SK-N-SH (cell line): Measurements from ENCODE around the gene NUP210L. TPM values are rescaled to one million over a fixed set of nuclear protein-coding genes. Genes with fewer than 3 reads are reported as not detected.

Source experiments
- CHD2 ChIP-seq: fragments of 150-350 bp; IDR thresholded peaks from 2 replicates; pipeline ENCODE4 v1.6.1; 2018; ENCODE audit warnings: low read length; ENCODE audit not compliant: partially characterized antibody
- ELF1 ChIP-seq: IDR thresholded peaks from 2 replicates; pipeline ENCODE4 v1.4.0; 2012
- EP300 ChIP-seq, 2 experiments: IDR thresholded peaks; 2 replicates each; pipeline versions ENCODE4 v1.4.0 to v1.6.1; 2012; ENCODE audit warnings: borderline replicate concordance in 1 of 2, low read depth in 1 of 2, low read length in 1 of 2
- FOXM1 ChIP-seq: IDR thresholded peaks from 2 replicates; pipeline ENCODE4 v1.4.0; 2012; ENCODE audit warnings: low read depth, mild to moderate bottlenecking
- GATA2 ChIP-seq: sonication (generic); formaldehyde crosslinking; IDR thresholded peaks from 2 replicates; pipeline ENCODE4 v1.5.0; 2020; ENCODE audit warnings: mild to moderate bottlenecking, missing genetic modification reagents
- JUND ChIP-seq: IDR thresholded peaks from 2 replicates; pipeline ENCODE4 v1.4.0; 2012
- MXI1 ChIP-seq: IDR thresholded peaks from 2 replicates; pipeline ENCODE4 v1.6.1; 2012; ENCODE audit warnings: mild to moderate bottlenecking, low read depth, low read length, improper control_type of control experiment
- NRF1 ChIP-seq: IDR thresholded peaks from 2 replicates; pipeline ENCODE4 v1.6.1; 2012; ENCODE audit warnings: low read depth, mild to moderate bottlenecking, low read length
- POLR2AphosphoS5 ChIP-seq: IDR thresholded peaks from 2 replicates; pipeline ENCODE4 v1.6.1; 2012; ENCODE audit warnings: low read depth, low read length
- RFX5 ChIP-seq: IDR thresholded peaks from 2 replicates; pipeline ENCODE4 v1.6.1; 2012; ENCODE audit warnings: mild to moderate bottlenecking, improper control_type of control experiment, low read length
- RXRA ChIP-seq: IDR thresholded peaks from 2 replicates; pipeline ENCODE4 v1.4.0; 2012; ENCODE audit warnings: low read depth, mild to moderate bottlenecking, borderline replicate concordance
- SIN3A ChIP-seq: IDR thresholded peaks from 2 replicates; pipeline ENCODE4 v1.6.1; 2012; ENCODE audit warnings: low read depth, mild to moderate bottlenecking, low read length, moderate library complexity, borderline replicate concordance
- SMC3 ChIP-seq: IDR thresholded peaks from 2 replicates; pipeline ENCODE4 v1.6.1; 2012; ENCODE audit warnings: low read depth, low read length, improper control_type of control experiment
- YY1 ChIP-seq: IDR thresholded peaks from 2 replicates; pipeline ENCODE4 v1.4.0; 2012; ENCODE audit warnings: low read depth, mild to moderate bottlenecking
- polyA plus RNA-seq, 3 experiments: library from polyadenylated mRNA; depleted of rRNA; stranded (reverse); fragments of >200 nt; gene quantifications; 2 replicates each; pipeline ENCODE4 v1.2.3, GENCODE V29; 2012
- TF ChIP-seq, protein P1 (sequence below): fragments of 150-350 bp; IDR thresholded peaks from 2 replicates; pipeline ENCODE4 v1.6.1; 2016; ENCODE audit warnings: mild to moderate bottlenecking, low read depth, low read length
- TF ChIP-seq, protein P2 (sequence below): IDR thresholded peaks from 2 replicates; pipeline ENCODE4; 2012
- TF ChIP-seq, protein P3 (sequence below): IDR thresholded peaks from 2 replicates; pipeline ENCODE4 v1.4.0; 2012; ENCODE audit warnings: low read depth, borderline replicate concordance
- TF ChIP-seq, protein P4 (sequence below): fragments of 150-350 bp; IDR thresholded peaks from 2 replicates; pipeline ENCODE4 v1.6.1; 2017; ENCODE audit warnings: antibody characterized with exemption, low read length, low read depth, borderline replicate concordance

The NUP210L gene
- polyA plus RNA-seq, 1 of the 3 experiments (the other 2 are of a cell fraction) = not detected

DNA sequence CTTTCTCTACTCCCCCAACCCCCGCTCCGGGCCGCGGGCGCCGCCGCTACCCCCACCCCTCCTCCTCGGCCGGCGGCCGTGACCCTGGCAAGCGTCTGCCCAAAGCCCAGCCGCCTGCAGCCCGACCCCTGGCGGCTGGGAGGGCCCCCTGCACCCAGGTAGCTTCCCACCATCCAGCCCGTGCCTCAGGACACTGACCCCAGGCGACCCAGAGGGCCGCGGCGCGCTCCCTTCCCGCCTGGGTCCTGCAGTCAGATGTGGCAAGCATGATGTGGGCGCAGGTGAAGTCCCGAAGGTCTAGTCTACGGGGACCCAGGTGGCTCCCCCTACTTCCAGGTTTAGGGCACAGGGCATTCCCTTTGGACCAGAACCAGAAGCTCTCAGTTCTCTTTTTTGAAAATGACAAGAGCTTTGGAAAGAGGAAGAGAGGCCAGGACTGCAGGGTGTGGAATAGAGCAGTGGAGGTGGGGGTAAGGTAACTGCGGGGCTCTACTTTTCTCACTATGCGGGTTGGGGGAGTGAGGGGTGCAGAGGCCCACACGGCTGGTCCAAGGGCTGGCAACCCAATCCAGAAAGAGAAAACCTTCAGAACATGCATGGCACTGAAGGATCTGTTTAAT is 208.1 kb downstream of the NUP210L start, which contains the start of gene DENND4B (continued):
- TF ChIP-seq, protein P1, sequence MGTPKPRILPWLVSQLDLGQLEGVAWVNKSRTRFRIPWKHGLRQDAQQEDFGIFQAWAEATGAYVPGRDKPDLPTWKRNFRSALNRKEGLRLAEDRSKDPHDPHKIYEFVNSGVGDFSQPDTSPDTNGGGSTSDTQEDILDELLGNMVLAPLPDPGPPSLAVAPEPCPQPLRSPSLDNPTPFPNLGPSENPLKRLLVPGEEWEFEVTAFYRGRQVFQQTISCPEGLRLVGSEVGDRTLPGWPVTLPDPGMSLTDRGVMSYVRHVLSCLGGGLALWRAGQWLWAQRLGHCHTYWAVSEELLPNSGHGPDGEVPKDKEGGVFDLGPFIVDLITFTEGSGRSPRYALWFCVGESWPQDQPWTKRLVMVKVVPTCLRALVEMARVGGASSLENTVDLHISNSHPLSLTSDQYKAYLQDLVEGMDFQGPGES = no peak
- TF ChIP-seq GATA2 (CRISPR knock-in tag) (no peak), CHD2 (peak; percentile 80), EP300 (IDR thresholded peaks at IDR 0.05; ENCODE audit: borderline replicate concordance in 1 of 2, low read depth in 1 of 2, low read length in 1 of 2) (0 out of 4 replicates have a peak, but pooled peaks of 1 of the 2 experiments have one; percentile 20), FOXM1 (no peak), NRF1 (no peak), SMC3 (peak; percentile 66), SIN3A (peak; percentile 92; the same call in 1 of the 2 replicates), RXRA (peak; percentile 68; the same call in 1 of the 2 replicates), MXI1 (no peak), RFX5 (no peak), JUND (no peak; the same call in 1 of the 2 replicates), ELF1 (no peak), POLR2AphosphoS5 (no peak), YY1 (peak; percentile 46; the same call in 1 of the 2 replicates)
- TF ChIP-seq, protein P2, sequence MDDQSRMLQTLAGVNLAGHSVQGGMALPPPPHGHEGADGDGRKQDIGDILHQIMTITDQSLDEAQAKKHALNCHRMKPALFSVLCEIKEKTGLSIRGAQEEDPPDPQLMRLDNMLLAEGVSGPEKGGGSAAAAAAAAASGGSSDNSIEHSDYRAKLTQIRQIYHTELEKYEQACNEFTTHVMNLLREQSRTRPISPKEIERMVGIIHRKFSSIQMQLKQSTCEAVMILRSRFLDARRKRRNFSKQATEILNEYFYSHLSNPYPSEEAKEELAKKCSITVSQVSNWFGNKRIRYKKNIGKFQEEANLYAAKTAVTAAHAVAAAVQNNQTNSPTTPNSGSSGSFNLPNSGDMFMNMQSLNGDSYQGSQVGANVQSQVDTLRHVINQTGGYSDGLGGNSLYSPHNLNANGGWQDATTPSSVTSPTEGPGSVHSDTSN = no peak
- TF ChIP-seq, protein P3, sequence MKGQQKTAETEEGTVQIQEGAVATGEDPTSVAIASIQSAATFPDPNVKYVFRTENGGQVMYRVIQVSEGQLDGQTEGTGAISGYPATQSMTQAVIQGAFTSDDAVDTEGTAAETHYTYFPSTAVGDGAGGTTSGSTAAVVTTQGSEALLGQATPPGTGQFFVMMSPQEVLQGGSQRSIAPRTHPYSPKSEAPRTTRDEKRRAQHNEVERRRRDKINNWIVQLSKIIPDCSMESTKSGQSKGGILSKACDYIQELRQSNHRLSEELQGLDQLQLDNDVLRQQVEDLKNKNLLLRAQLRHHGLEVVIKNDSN = no peak
- TF ChIP-seq, protein P4, sequence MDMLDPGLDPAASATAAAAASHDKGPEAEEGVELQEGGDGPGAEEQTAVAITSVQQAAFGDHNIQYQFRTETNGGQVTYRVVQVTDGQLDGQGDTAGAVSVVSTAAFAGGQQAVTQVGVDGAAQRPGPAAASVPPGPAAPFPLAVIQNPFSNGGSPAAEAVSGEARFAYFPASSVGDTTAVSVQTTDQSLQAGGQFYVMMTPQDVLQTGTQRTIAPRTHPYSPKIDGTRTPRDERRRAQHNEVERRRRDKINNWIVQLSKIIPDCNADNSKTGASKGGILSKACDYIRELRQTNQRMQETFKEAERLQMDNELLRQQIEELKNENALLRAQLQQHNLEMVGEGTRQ = no peak
